Measurements from ENCODE around the gene DNAJC15.

DNAJC15 gene

GRCh38 chr13:43023289-43023963 lies at the start of gene DNAJC15:
DNAJC15 (plus strand) TSS chr13:43023586; CDS start chr13:43023627, 41 bp downstream.
- TF ChIP-seq ZNF274 (IDR thresholded peaks at IDR 0.05; ENCODE audit: low read depth, low read length), result no peak
- peak within 1 kb of the TSS; percentile 69 for H3K4me3 ChIP-seq (ENCODE audit: low read length)

GRCh38 chr13:42976066-42976465 lies 47.3 kb upstream of the DNAJC15 start:
- H3K4me3 ChIP-seq (ENCODE audit: low read length), result no peak overlapping the region
- no peak for TF ChIP-seq ZNF274 (IDR thresholded peaks at IDR 0.05; ENCODE audit: low read depth, low read length)

DNA sequence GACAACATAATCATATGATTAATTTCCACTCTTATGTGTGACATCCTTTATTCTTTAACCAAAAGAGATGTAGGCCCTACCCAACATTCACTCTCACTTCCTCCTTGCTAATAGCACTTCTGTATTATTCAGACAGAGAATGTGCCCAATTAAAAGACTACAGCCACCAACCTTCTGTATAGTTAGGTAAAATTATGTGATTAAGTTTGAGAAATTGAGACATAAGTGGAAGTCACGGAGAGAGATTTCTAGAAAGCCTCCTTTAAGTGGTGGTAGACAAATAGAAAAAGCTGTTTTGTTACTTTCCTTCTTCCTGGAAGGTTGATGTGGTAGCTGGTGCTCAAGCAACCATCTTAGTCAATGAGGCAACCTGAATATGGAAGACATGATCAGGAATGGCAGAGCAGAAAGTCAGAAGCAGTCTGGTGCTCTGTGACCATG lies 46.1 kb upstream of the DNAJC15 start:
- H3K4me3 ChIP-seq (ENCODE audit: low read length), result no peak overlapping the region
- TF ChIP-seq ZNF274 (IDR thresholded peaks at IDR 0.05; ENCODE audit: low read depth, low read length), result no peak

- H3K4me3 ChIP-seq (ENCODE audit: low read length), result no peak overlapping the region
- TF ChIP-seq ZNF274 (IDR thresholded peaks at IDR 0.05; ENCODE audit: low read depth, low read length), result no peak
These were observed 42.1 kb upstream of the DNAJC15 start for GRCh38 chr13:42981317-42981716.

DNA sequence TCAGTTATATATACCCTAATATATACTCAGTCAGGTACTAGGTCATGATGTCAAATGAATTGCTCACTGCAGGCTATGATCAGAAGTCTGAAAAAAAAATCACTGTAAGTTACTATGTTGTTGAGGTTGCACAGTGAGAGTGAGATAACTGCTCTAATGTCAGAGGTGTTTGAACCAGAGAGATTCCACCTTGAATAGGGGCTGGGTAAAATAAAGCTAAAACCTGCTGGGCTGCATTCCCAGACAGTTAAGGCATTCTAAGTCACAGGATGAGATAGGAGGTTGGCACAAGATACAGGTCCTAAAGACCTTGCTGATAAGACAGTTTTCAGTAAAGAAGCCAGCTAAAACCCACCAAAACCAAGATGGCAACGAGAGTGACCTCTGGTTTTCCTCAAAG lies 41.5 kb upstream of the DNAJC15 start:
- H3K4me3 ChIP-seq (ENCODE audit: low read length), result no peak overlapping the region
- no peak for TF ChIP-seq ZNF274 (IDR thresholded peaks at IDR 0.05; ENCODE audit: low read depth, low read length)

DNA sequence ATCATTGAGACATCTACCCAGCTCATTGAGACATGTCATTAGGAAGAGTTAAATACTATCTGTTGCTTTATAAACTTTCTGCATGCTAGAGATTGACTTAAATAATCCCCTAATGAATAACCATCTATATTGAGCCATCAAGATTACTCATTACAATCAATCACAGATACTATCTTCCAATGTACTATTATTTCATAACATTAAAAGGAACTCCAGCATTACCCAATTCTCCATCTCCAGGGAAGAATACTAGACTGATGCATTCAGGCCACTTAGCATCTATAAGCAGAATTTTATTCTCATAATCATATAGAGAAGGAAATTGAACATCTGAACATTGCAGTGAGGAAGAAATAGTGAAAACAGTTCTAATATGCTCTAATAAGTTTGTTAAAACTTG lies 39.4 kb upstream of the DNAJC15 start:
- no peak overlapping the region for H3K4me3 ChIP-seq (ENCODE audit: low read length)
- no peak for TF ChIP-seq ZNF274 (IDR thresholded peaks at IDR 0.05; ENCODE audit: low read depth, low read length)

DNA sequence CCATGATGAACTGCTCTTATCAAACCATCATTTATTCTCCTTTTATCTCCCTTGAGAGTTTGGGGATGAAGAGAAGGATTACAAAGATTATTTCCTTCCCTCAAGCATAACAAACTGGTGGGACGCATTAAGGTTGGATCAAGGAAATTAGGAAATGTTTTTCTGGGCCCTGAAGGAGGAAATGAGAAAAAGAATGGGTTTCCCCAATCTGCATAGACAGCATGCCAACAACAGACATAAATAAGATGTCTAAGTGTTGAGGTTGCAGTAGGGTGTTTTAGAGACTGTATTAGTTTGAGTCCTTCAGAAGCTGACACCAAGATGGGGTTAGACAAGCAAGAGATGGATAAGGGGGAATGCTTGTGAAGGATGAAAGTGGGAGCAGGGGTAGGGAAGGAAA lies 38.7 kb upstream of the DNAJC15 start:
- no peak overlapping the region for H3K4me3 ChIP-seq (ENCODE audit: low read length)
- no peak for TF ChIP-seq ZNF274 (IDR thresholded peaks at IDR 0.05; ENCODE audit: low read depth, low read length)

DNA sequence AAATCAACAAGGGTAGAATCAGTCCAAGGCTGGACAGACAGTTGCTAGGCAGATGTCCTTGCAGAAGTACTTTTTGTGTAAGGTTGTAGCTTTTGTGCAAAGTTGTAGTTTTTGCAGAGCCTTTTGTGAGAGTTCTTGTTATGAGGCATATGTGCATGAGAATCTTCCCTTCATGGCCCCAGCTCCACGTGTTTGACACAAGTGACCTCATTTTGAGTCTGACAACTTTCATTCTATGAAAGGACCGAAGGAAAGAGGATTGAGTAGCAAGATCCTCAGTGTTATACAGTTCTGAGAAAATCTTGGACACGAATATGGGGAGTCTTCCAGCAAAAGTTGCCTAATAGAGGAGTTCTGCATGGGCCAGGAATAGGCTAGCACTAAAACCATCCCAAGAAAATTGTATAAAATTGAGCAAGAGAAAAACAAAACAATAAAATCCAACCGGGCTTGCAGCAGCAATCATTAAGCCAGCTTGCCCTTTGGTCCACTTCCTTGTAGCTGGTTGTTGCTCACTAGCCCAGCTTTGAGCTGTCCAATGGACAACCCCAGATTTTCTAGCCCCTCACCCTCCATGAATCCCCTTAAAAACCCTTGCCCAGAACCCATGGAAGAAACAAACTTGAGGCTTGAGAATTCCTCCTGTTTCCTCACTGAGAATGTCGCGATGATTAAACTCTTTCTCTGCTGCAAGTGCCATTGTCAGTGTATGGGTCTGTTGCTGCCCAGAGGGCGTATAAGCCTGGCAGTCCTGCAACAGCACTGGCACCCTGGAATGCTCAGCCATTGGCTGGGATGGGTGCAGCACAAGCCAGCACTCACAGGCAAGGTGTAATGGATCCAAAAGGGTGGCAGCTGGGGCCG lies 37.8 kb upstream of the DNAJC15 start:
- no peak overlapping the region for H3K4me3 ChIP-seq (ENCODE audit: low read length)
- no peak for TF ChIP-seq ZNF274 (IDR thresholded peaks at IDR 0.05; ENCODE audit: low read depth, low read length)

- no peak overlapping the region for H3K4me3 ChIP-seq (ENCODE audit: low read length)
These were observed 37.2 kb upstream of the DNAJC15 start for GRCh38 chr13:42986176-42986574.

DNA sequence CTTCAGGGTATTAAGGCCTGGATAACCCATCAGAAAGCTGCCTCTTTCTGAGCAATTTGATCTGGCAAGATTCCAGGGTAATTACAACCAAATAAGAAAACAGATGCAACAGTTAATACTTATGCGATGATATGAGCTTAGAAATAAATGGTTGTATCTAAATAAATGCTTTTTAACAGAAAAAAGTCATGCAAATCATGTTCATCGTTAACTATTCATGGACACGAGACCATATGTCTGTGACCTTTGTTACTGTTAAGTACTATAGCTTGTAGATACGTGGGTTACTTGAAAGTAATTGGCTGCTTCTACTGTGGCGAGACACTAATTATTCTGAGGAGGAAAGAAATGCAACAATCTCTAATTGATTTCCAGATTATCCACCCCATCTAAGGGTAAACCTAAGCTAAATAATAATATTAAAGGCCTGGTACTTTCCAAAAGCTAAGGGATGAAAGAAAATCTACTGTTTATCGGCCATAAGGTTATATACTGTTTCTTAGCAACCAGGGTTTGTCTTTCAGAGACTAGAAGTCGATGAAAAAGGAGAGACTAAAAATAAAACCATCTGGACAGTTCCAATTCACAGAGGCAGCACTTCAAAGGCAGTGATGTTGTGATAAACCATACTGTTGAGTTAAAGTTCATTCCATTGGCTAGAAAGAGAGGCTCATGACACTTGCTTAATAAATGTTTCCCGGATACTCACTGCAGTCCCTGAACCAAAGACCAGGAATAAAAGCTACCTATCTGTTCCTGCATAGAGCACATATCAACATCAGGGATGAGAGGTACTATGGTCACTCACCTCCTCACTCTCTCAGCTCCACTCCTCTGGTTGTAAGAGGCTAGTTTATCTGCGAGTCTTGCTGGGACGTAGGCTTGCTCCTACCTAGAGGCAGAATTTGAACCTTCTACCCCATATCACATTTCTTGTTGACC lies 32.8 kb upstream of the DNAJC15 start:
- peak overlapping the region; percentile 73 for H3K4me3 ChIP-seq (ENCODE audit: low read length)
- TF ChIP-seq ZNF274 (IDR thresholded peaks at IDR 0.05; ENCODE audit: low read depth, low read length), result no peak

More at GRCh38 chr13:42986176-42986574, 37.2 kb upstream of the DNAJC15 start:
- no peak for TF ChIP-seq ZNF274 (IDR thresholded peaks at IDR 0.05; ENCODE audit: low read depth, low read length)

- H3K4me3 ChIP-seq (ENCODE audit: low read length), result peak overlapping the region; percentile 73
These were observed 32.0 kb upstream of the DNAJC15 start for GRCh38 chr13:42991233-42991897.

DNA sequence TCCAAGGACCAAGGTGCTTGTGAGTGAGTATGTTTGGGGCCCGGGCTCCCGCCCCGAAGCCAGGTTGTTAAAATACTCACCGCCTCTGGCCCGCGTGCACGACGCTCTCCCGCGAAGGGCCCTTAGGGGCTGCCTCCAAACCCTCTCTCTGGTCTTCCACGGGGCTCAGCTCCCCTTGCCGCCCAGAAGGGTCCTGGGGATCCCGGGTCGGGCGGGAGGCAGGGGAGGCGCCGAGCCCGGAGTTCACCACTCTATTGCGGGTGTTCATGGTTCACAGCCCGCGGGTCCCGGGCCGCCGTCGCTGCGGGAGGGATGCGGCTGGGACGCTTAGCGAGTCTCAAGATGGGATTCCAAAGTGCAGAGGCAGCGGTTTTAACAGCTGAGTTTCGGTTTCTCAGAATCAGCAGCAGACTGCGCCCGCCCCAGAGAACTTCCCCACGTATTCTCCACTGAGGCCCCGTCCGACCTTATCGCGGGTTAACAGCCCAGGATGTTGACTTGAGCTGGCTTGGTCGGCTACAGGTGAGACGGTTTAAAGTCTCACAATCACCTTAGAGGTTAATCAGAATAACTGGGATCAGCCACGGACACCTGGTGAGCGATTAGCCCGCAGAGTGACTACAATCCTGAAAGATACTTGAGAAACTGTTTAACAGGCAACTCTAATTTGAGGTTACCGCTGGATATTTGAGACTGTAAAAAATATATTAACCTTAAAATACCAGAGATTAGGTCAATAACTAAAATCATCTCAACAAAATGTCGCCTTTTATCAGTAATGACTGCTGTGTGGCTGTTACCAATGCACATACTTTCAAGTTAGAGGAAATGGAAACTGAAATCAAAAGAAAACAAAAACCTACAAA lies 31.3 kb upstream of the DNAJC15 start, which contains the start of gene EPSTI1:
Gene EPSTI1 (minus strand): TSS at position 344 of the 866 bp plus-strand sequence. CDS start 76 bp downstream, at position 268.
- peak within 1 kb of the TSS; percentile 73 for H3K4me3 ChIP-seq (ENCODE audit: low read length)
- no peak for TF ChIP-seq ZNF274 (IDR thresholded peaks at IDR 0.05; ENCODE audit: low read depth, low read length)

DNA sequence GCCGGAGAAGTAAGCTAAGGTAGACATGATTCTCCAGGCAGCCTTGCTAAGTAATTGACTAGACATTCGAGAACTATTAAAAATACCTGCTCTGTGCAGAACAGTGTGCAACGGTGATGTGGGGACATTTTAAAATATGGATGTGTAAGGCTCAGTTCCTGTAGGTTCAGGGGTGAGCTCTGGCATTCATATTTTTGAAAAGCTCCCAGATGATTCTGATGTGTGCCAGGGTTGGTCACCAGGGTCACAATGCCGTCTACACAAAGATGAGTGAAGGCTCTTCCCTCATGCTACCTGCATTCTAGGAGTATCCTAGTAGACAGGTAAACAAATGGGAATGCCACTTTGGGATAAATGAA lies 30.6 kb upstream of the DNAJC15 start:
- no peak for TF ChIP-seq ZNF274 (IDR thresholded peaks at IDR 0.05; ENCODE audit: low read depth, low read length)
- peak overlapping the region; percentile 63; the same call in 1 of the 2 replicates for H3K4me3 ChIP-seq (ENCODE audit: low read length)

Measured in GM08714 (cell line).